ENCODE data around the gene RABGGTB. TPM values are rescaled to one million over a fixed set of nuclear protein-coding genes. Genes with fewer than 3 reads are reported as not detected.

Gene RABGGTB
- total RNA-seq, 1 experiment from 2014 or later, result 162 TPM

DNA sequence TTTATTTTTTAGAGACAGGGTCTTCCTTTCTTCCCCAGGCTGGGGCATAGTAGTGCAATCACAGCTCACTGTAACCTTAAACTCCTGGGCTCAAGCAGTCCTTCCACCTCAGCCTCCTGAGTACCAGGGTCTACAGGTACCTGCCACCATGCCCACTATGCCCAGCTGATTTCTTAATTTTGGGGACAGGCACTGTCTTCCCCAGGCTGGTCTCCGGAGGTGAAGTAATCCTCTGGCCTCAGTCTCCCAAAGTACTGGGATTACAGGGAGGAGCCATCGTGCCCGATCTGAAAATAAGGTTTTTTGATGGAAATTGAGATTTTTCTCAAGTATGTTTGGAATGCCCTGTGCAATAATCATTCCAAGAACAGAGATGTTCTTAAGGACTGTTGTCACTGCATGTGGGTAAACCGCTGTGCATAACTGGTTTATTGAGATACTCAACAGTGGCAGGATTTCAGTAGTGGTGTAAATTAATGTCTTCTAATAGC, 9.7 kb downstream of the RABGGTB start:
- H2AFZ ChIP-seq (ENCODE audit: low read length), result no peak overlapping the region
- Mint-ChIP-seq H3K27ac (no peak overlapping the region), H3K9me3 (no peaks in the 10 kb centered on the region), H3K27me3 (ENCODE audit: low read depth) (no peaks in the 10 kb centered on the region; the same call in 1 of the 2 replicates), H3K4me3 (no peak overlapping the region), H3K4me1 (peaks cover 5 to 12% of the 10 kb centered on the region in 2 experiments), H3K36me3 (ENCODE audit: insufficient read depth in 1 of 3, low read depth in 3 of 3) (peaks cover 38 to 77% (median 50%) of the 10 kb centered on the region in 3 experiments; a peak in 6 of 7 replicates)
- H3K27me3 ChIP-seq (ENCODE audit: insufficient read depth, low read length), result no peaks in the 10 kb centered on the region
- no peak overlapping the region for H3K27ac ChIP-seq (ENCODE audit: insufficient read length, low read depth, low read length)
- H3K18ac ChIP-seq (ENCODE audit: insufficient read length, low read depth, low read length), result no peak overlapping the region
- no peak overlapping the region for H3K56ac ChIP-seq (ENCODE audit: insufficient read length, low read depth, low read length)
- H4K91ac ChIP-seq (ENCODE audit: insufficient read length, low read depth, low read length), result no peak overlapping the region
- no peaks in the 10 kb centered on the region for H4K20me1 ChIP-seq (ENCODE audit: control insufficient read depth, insufficient read depth, insufficient read length)
- H4K5ac ChIP-seq (ENCODE audit: insufficient read length, low read depth, low read length), result peak overlapping the region; percentile 43
- no peak overlapping the region for H4K8ac ChIP-seq (replicated peaks; ENCODE audit: insufficient read length, low read depth, low read length)
- no peaks in the 10 kb centered on the region for H3K79me1 ChIP-seq (ENCODE audit: insufficient read depth, low read depth, low read length, poor library complexity, severe bottlenecking)
- no peaks in the 10 kb centered on the region for H3K4me1 ChIP-seq (ENCODE audit: insufficient read depth, low read length)
- H2BK120ac ChIP-seq (ENCODE audit: low read depth, low read length, poor library complexity, severe bottlenecking), result no peak overlapping the region
- WGBS (ENCODE audit: extremely low coverage, insufficient read length, low lambda C conversion rate), result no CpG with 5 or more reads among the region's 4 CpGs
- TF ChIP-seq, protein P1, sequence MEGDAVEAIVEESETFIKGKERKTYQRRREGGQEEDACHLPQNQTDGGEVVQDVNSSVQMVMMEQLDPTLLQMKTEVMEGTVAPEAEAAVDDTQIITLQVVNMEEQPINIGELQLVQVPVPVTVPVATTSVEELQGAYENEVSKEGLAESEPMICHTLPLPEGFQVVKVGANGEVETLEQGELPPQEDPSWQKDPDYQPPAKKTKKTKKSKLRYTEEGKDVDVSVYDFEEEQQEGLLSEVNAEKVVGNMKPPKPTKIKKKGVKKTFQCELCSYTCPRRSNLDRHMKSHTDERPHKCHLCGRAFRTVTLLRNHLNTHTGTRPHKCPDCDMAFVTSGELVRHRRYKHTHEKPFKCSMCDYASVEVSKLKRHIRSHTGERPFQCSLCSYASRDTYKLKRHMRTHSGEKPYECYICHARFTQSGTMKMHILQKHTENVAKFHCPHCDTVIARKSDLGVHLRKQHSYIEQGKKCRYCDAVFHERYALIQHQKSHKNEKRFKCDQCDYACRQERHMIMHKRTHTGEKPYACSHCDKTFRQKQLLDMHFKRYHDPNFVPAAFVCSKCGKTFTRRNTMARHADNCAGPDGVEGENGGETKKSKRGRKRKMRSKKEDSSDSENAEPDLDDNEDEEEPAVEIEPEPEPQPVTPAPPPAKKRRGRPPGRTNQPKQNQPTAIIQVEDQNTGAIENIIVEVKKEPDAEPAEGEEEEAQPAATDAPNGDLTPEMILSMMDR (conservative IDR thresholded peaks at IDR 0.05), result no peak
- no peaks in the 10 kb centered on the region for H3K23me2 ChIP-seq (ENCODE audit: insufficient read length, low read depth, low read length, poor library complexity, severe bottlenecking)
- no peak overlapping the region for H3T11ph ChIP-seq (ENCODE audit: low read length)
- H3K79me2 ChIP-seq (ENCODE audit: insufficient read depth, low read length), result no peaks in the 10 kb centered on the region
- H2AK5ac ChIP-seq (ENCODE audit: insufficient read length, low read length), result no peak overlapping the region
- H3K9ac ChIP-seq (ENCODE audit: extremely low read depth, insufficient read length, low read length), result no peak overlapping the region
- no peak overlapping the region for H3K4ac ChIP-seq (ENCODE audit: low read depth, low read length)
- no peak overlapping the region for H2BK12ac ChIP-seq (ENCODE audit: insufficient read length, low read depth, low read length)
- H3K4me2 ChIP-seq (ENCODE audit: insufficient read depth, insufficient read length, low read length), result no peak overlapping the region
- H3K14ac ChIP-seq (ENCODE audit: insufficient read depth, low read length), result no peak overlapping the region
- no peak overlapping the region for H2BK20ac ChIP-seq (ENCODE audit: low read depth, low read length, poor library complexity, severe bottlenecking)
- no peak overlapping the region for H3K23ac ChIP-seq (ENCODE audit: insufficient read length, low read depth, low read length)
- no peak for DNase-seq
- H2BK5ac ChIP-seq (ENCODE audit: insufficient read length, low read length), result no peak overlapping the region
- no peaks in the 10 kb centered on the region for H3K9me3 ChIP-seq (ENCODE audit: control insufficient read depth, low read depth, low read length)
- H2BK15ac ChIP-seq (ENCODE audit: low read depth, low read length), result no peak overlapping the region
